Body of pancreas (tissue), 4 donors: ENCODE data around the gene EBF3. TPM values are rescaled to one million over a fixed set of nuclear protein-coding genes. Genes with fewer than 3 reads are reported as not detected.

Source experiments
- ATAC-seq: fragments of 150-250 bp; one replicate; pipeline ENCODE4 v1.9.1; 2016
- DNase-seq, 4 donors: peaks; one replicate each; pipeline ENCODE4 v3.0.0-alpha.2; 2019
- H3K27ac ChIP-seq, 4 donors: fragments of 200-600 bp; sonication (generic); 1 replicate in 3 of 4; 2 replicates in 1 of 4; pipeline versions ENCODE4 v1.5.1 to v1.6.1; 2016 to 2019; ENCODE audit warnings: mild to moderate bottlenecking in 1 of 4, mixed read lengths in 1 of 4, moderate library complexity in 1 of 4
- H3K27me3 ChIP-seq, 2 donors: fragments of 200-600 bp; sonication (generic); one replicate each; pipeline ENCODE4 v1.6.0; 2016; ENCODE audit warnings: mild to moderate bottlenecking in 1 of 2
- H3K36me3 ChIP-seq, 2 donors: fragments of 200-600 bp; sonication (generic); replicated peaks in 1 of 2; 2 replicates each; pipeline ENCODE4 v1.5.1; 2016; ENCODE audit warnings: low read depth in 2 of 2; ENCODE audit not compliant: insufficient read depth in 1 of 2
- H3K4me1 ChIP-seq: fragments of 200-600 bp; sonication (generic); one replicate; pipeline ENCODE4 v1.6.0; 2016
- H3K4me3 ChIP-seq, 2 donors: fragments of 200-600 bp; sonication (generic); 1 replicate in 1 of 2; 2 replicates in 1 of 2; pipeline ENCODE4 v1.5.1; 2016 to 2019
- H3K9me3 ChIP-seq, 3 donors: fragments of 200-600 bp; sonication (generic); 1 replicate in 2 of 3; 2 replicates in 1 of 3; pipeline ENCODE4 v1.5.1; 2016
- CTCF ChIP-seq, 7 experiments: fragments of 450-650 bp in 4 of 7; fragments of 200-600 bp in 3 of 7; sonication (generic) in 3 of 7; IDR thresholded peaks; one replicate each; pipeline ENCODE4 v1.5.1; 2016 to 2019; ENCODE audit warnings: antibody characterized with exemption in 7 of 7
- POLR2A ChIP-seq, 3 donors: fragments of 450-650 bp; IDR thresholded peaks; one replicate each; pipeline ENCODE4 v1.6.1; 2016; ENCODE audit warnings: antibody characterized with exemption in 3 of 3, mild to moderate bottlenecking in 2 of 3
- WGBS, 2 donors: methylation state at CpG; one replicate each; pipeline ENCODE4 v1.1.5; 2017; 5-methylcytosine and 5-hydroxymethylcytosine counted together
- intact Hi-C: fragments of 100-400 bp; cut with DNase I; formaldehyde crosslinking; loops from one replicate; pipeline ENCODE4 v1.15.1; 2023
- total RNA-seq, 2 donors: library from RNA; depleted of rRNA; stranded (reverse); fragments of >200 nt; gene quantifications; one replicate each; pipeline ENCODE4 v1.1.0, GENCODE V29; 2016

EBF3 gene
- total RNA-seq, 2 donors from 2014 or later = 2.3 to 4.6 TPM

GRCh38 chr10:129870961-129871621, 93.0 kb downstream of the EBF3 start:
- intact Hi-C loops = no loop called here
- no peak for ATAC-seq
- no peaks in the 10 kb centered on the region for H3K36me3 ChIP-seq
- H3K4me1 ChIP-seq = no peaks in the 10 kb centered on the region
- 22 to 44% methylated on average over 17 of the region's 17 CpGs for WGBS, 2 donors
- H3K9me3 ChIP-seq = no peaks in the 10 kb centered on the region
- H3K27ac ChIP-seq = no peak overlapping the region
- H3K4me3 ChIP-seq = no peak overlapping the region
- DNase-seq = no peak
- no peak for TF ChIP-seq CTCF (IDR thresholded peaks at IDR 0.05)
- TF ChIP-seq POLR2A (IDR thresholded peaks at IDR 0.05) = no peak
- no peaks in the 10 kb centered on the region for H3K27me3 ChIP-seq

GRCh38 chr10:129870474-129870757, 93.7 kb downstream of the EBF3 start:
- DNase-seq (no peak), ATAC-seq (no peak)
- intact Hi-C loops = no loop called here
- H3K27me3 ChIP-seq = no peaks in the 10 kb centered on the region
- H3K4me1 ChIP-seq = no peaks in the 10 kb centered on the region
- H3K9me3 ChIP-seq = no peaks in the 10 kb centered on the region
- no peak overlapping the region for H3K27ac ChIP-seq
- no peaks in the 10 kb centered on the region for H3K36me3 ChIP-seq
- no peak overlapping the region for H3K4me3 ChIP-seq
- WGBS, 2 donors = 87 to 90% methylated on average over 10 to 13 of the region's 13 CpGs
- TF ChIP-seq POLR2A (IDR thresholded peaks at IDR 0.05) (no peak), CTCF (IDR thresholded peaks at IDR 0.05) (no peak)

GRCh38 chr10:129869596-129870473, 94.2 kb downstream of the EBF3 start:
- no peak for ATAC-seq
- H3K27ac ChIP-seq = no peak overlapping the region
- TF ChIP-seq POLR2A (IDR thresholded peaks at IDR 0.05) (no peak), CTCF (IDR thresholded peaks at IDR 0.05) (no peak)
- WGBS, 2 donors = 74 to 83% methylated on average over 22 of the region's 22 CpGs
- H3K36me3 ChIP-seq = no peaks in the 10 kb centered on the region
- intact Hi-C loops = no loop called here
- H3K4me1 ChIP-seq = no peaks in the 10 kb centered on the region
- no peaks in the 10 kb centered on the region for H3K27me3 ChIP-seq
- no peak overlapping the region for H3K4me3 ChIP-seq
- H3K9me3 ChIP-seq = no peaks in the 10 kb centered on the region
- DNase-seq = no peak

- intact Hi-C loops = no loop called here
- Histone ChIP-seq H3K4me3 (no peak overlapping the region), H3K9me3 (no peaks in the 10 kb centered on the region), H3K27me3 (no peaks in the 10 kb centered on the region), H3K27ac (no peak overlapping the region), H3K4me1 (no peaks in the 10 kb centered on the region), H3K36me3 (no peaks in the 10 kb centered on the region)
- ATAC-seq = no peak
- no peak for DNase-seq
- WGBS, 2 donors = 85% methylated on average over 9 to 15 of the region's 18 CpGs
- no peak for TF ChIP-seq CTCF (IDR thresholded peaks at IDR 0.05)
- TF ChIP-seq POLR2A (IDR thresholded peaks at IDR 0.05) = no peak
Observed at GRCh38 chr10:129868449-129869035, 95.5 kb downstream of the EBF3 start.
